HL-60 (cell line): ENCODE data around the gene TGFBR3.

Source experiments
- GABPA ChIP-seq: IDR thresholded peaks from 2 replicates; pipeline ENCODE4 v1.6.1; 2012; ENCODE audit warnings: low read depth
- POLR2AphosphoS5 ChIP-seq: IDR thresholded peaks from 2 replicates; pipeline ENCODE4 v1.6.1; 2012; ENCODE audit warnings: low read depth
- REST ChIP-seq: IDR thresholded peaks from 2 replicates; pipeline ENCODE4 v1.6.1; 2012; ENCODE audit warnings: low read depth; ENCODE audit not compliant: insufficient replicate concordance
- SPI1 ChIP-seq: IDR thresholded peaks from 2 replicates; pipeline ENCODE4 v1.6.1; 2012; ENCODE audit warnings: low read depth, mild to moderate bottlenecking, borderline replicate concordance
- TF ChIP-seq, protein P1 (sequence below): IDR thresholded peaks from one replicate; pipeline ENCODE4 v1.5.1; 2011; ENCODE audit warnings: low read length, control low read depth, inconsistent platforms; ENCODE audit not compliant: insufficient read depth

DNA sequence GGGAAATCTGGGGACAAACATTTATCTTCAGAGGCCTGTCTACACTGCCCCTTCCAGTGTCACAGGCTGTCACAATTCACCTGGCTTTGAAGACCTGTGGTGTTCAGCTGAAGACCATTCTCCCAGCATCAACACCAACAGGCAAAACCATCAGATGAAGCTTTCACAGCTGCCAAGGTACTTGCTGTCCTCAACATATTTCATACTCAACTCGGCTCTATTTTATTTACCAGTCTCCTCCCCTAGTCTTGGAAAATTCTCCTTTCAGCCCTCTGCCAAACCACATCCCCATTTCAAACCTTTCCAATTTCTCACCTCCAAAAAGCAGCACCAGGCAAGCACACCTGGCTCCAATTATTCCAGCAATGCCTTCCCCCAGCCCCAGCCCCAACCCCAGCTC is 108.8 kb downstream of the TGFBR3 start:
- TF ChIP-seq, protein P1, sequence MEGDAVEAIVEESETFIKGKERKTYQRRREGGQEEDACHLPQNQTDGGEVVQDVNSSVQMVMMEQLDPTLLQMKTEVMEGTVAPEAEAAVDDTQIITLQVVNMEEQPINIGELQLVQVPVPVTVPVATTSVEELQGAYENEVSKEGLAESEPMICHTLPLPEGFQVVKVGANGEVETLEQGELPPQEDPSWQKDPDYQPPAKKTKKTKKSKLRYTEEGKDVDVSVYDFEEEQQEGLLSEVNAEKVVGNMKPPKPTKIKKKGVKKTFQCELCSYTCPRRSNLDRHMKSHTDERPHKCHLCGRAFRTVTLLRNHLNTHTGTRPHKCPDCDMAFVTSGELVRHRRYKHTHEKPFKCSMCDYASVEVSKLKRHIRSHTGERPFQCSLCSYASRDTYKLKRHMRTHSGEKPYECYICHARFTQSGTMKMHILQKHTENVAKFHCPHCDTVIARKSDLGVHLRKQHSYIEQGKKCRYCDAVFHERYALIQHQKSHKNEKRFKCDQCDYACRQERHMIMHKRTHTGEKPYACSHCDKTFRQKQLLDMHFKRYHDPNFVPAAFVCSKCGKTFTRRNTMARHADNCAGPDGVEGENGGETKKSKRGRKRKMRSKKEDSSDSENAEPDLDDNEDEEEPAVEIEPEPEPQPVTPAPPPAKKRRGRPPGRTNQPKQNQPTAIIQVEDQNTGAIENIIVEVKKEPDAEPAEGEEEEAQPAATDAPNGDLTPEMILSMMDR = no peak
- no peak for TF ChIP-seq POLR2AphosphoS5
- no peak for TF ChIP-seq REST
- no peak for TF ChIP-seq GABPA
- TF ChIP-seq SPI1 = no peak
